ENCODE data around the gene SNX9. TPM values are rescaled to one million over a fixed set of nuclear protein-coding genes. Genes with fewer than 3 reads are reported as not detected.
A peak's percentile ranks its signal among the peaks of the same experiment; 100 is the strongest.

SNX9 gene
- total RNA-seq, 2 experiments from 2014 or later: 46.6 to 48.5 TPM

DNA sequence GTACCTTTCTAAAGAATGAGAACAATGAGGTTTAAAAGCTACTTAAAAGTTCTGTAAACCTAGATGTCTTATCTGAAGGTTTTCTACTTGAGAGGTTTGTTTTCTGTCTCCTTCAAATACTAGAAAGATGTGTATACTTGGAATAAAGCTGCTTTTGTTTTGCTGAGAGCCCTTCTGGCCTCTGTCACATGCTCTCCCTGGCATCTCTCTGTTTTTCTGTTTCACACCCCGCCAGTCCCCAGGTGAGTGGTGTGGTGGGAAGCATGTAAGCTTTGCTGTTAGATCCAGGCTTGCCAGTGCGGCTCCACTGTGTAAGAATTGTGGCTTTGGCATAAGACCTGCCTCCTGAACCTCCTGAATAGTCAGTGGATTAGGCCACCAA is 56.8 kb downstream of the SNX9 start:
- H3K27me3 ChIP-seq (ENCODE audit: control insufficient read depth in 1 of 2, insufficient read depth in 2 of 2, low read length in 2 of 2): no peaks in the 10 kb centered on the region
- no peaks in the 10 kb centered on the region for H3K27me3 Mint-ChIP-seq
- ChIA-PET CTCF (interaction anchor here (0.7 to 1.0 kb wide), 3 partner anchors 34 to 146 kb away, joined by 3 to 5 read pairs (median 3); no protein-coding TSS in a partner anchor), POLR2A (interaction anchor here (1.1 to 1.5 kb wide), 2 partner anchors 12 to 13 kb away, joined by 4 to 6 read pairs; no protein-coding TSS in a partner anchor)
- peaks cover 80% of the 10 kb centered on the region for H3K4me1 Mint-ChIP-seq (ENCODE audit: low read depth)
- TF ChIP-seq, protein P1, sequence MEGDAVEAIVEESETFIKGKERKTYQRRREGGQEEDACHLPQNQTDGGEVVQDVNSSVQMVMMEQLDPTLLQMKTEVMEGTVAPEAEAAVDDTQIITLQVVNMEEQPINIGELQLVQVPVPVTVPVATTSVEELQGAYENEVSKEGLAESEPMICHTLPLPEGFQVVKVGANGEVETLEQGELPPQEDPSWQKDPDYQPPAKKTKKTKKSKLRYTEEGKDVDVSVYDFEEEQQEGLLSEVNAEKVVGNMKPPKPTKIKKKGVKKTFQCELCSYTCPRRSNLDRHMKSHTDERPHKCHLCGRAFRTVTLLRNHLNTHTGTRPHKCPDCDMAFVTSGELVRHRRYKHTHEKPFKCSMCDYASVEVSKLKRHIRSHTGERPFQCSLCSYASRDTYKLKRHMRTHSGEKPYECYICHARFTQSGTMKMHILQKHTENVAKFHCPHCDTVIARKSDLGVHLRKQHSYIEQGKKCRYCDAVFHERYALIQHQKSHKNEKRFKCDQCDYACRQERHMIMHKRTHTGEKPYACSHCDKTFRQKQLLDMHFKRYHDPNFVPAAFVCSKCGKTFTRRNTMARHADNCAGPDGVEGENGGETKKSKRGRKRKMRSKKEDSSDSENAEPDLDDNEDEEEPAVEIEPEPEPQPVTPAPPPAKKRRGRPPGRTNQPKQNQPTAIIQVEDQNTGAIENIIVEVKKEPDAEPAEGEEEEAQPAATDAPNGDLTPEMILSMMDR (IDR thresholded peaks at IDR 0.05): no peak
- H3K27ac Mint-ChIP-seq: peak overlapping the region; percentile 75
- no peak overlapping the region for H3K4me3 Mint-ChIP-seq
- peaks cover 21% of the 10 kb centered on the region for H3K36me3 ChIP-seq (ENCODE audit: insufficient read depth, low read length)
- intact Hi-C loops (cut with DNase I, micrococcal nuclease): no loop called here
- peaks cover 19% of the 10 kb centered on the region for H3K4me1 ChIP-seq (ENCODE audit: insufficient read depth, low read length)
- DNase-seq (no peak), ATAC-seq (ENCODE audit: poor library complexity) (no peak)
- no peaks in the 10 kb centered on the region for H3K9me3 Mint-ChIP-seq
- no peaks in the 10 kb centered on the region for H3K9me3 ChIP-seq (ENCODE audit: control insufficient read depth in 1 of 2, insufficient read depth in 1 of 2, low read length in 2 of 2)
- no peak overlapping the region for H3K4me3 ChIP-seq (ENCODE audit: low read length)
- H3K36me3 Mint-ChIP-seq (ENCODE audit: low read depth): peaks cover 89% of the 10 kb centered on the region
- H3K27ac ChIP-seq (ENCODE audit: low read depth in 1 of 2, low read length in 2 of 2): no peak overlapping the region

GRCh38 chr6:157880534-157880933 is 57.5 kb downstream of the SNX9 start:
- H3K4me3 Mint-ChIP-seq: peak overlapping the region; percentile 59

GRCh38 chr6:157881342-157881741 is 58.3 kb downstream of the SNX9 start:
- H3K36me3 ChIP-seq (ENCODE audit: insufficient read depth, low read length): peaks cover 14% of the 10 kb centered on the region
- Mint-ChIP-seq H3K9me3 (no peaks in the 10 kb centered on the region), H3K36me3 (ENCODE audit: low read depth) (peaks cover 89% of the 10 kb centered on the region), H3K4me1 (ENCODE audit: low read depth) (peaks cover 94% of the 10 kb centered on the region), H3K4me3 (no peak overlapping the region), H3K27ac (peak overlapping the region; percentile 95), H3K27me3 (no peaks in the 10 kb centered on the region)
- ATAC-seq (ENCODE audit: poor library complexity) (no peak), DNase-seq (no peak)
- H3K9me3 ChIP-seq (ENCODE audit: control insufficient read depth in 1 of 2, insufficient read depth in 1 of 2, low read length in 2 of 2): no peaks in the 10 kb centered on the region
- no peak overlapping the region for H3K27ac ChIP-seq (ENCODE audit: low read depth in 1 of 2, low read length in 2 of 2)
- ChIA-PET POLR2A (no interaction called here), CTCF (no interaction called here)
- no peaks in the 10 kb centered on the region for H3K27me3 ChIP-seq (ENCODE audit: control insufficient read depth in 1 of 2, insufficient read depth in 2 of 2, low read length in 2 of 2)
- TF ChIP-seq, protein P1 (IDR thresholded peaks at IDR 0.05): no peak
- intact Hi-C loops (cut with DNase I, micrococcal nuclease): no loop called here
- H3K4me3 ChIP-seq (ENCODE audit: low read length): no peak overlapping the region
- peaks cover 27% of the 10 kb centered on the region for H3K4me1 ChIP-seq (ENCODE audit: insufficient read depth, low read length)

More at GRCh38 chr6:157880534-157880933, 57.5 kb downstream of the SNX9 start:
- peaks cover 87% of the 10 kb centered on the region for H3K4me1 Mint-ChIP-seq (ENCODE audit: low read depth)
- Histone ChIP-seq H3K4me3 (ENCODE audit: low read length) (no peak overlapping the region), H3K4me1 (ENCODE audit: insufficient read depth, low read length) (peaks cover 21% of the 10 kb centered on the region), H3K36me3 (ENCODE audit: insufficient read depth, low read length) (peaks cover 14% of the 10 kb centered on the region), H3K27ac (ENCODE audit: low read depth in 1 of 2, low read length in 2 of 2) (no peak overlapping the region), H3K9me3 (ENCODE audit: control insufficient read depth in 1 of 2, insufficient read depth in 1 of 2, low read length in 2 of 2) (no peaks in the 10 kb centered on the region), H3K27me3 (ENCODE audit: control insufficient read depth in 1 of 2, insufficient read depth in 2 of 2, low read length in 2 of 2) (no peaks in the 10 kb centered on the region)
- POLR2A ChIA-PET: interaction anchor here (1.1 to 1.5 kb wide), 2 partner anchors 12 to 13 kb away, joined by 4 to 6 read pairs; no protein-coding TSS in a partner anchor
- peaks cover 88% of the 10 kb centered on the region for H3K36me3 Mint-ChIP-seq (ENCODE audit: low read depth)
- H3K9me3 Mint-ChIP-seq: no peaks in the 10 kb centered on the region
- DNase-seq (no peak), ATAC-seq (ENCODE audit: poor library complexity) (no peak)
- intact Hi-C loops (cut with DNase I, micrococcal nuclease): no loop called here
- no peaks in the 10 kb centered on the region for H3K27me3 Mint-ChIP-seq
- H3K27ac Mint-ChIP-seq: peak overlapping the region; percentile 75
- TF ChIP-seq, protein P1 (IDR thresholded peaks at IDR 0.05): no peak
- CTCF ChIA-PET: interaction anchor here (1.0 kb wide), 1 partner anchor 34 kb away, joined by 5 read pairs; no protein-coding TSS in a partner anchor
